Neural cell (in vitro differentiated cells): ENCODE data around the gene TMCO4. TPM values are rescaled to one million over a fixed set of nuclear protein-coding genes. Genes with fewer than 3 reads are reported as not detected.

ENCODE experiments used
- H2AFZ ChIP-seq: fragments of 200-600, 300-800 bp; sonication (generic), shearing (Covaris generic); 2 replicates; pipeline ENCODE4 v1.6.0; 2014; ENCODE audit warnings: low read depth, mild to moderate bottlenecking, antibody characterized with exemption, low read length, moderate library complexity
- H3F3A ChIP-seq: fragments of 200-600 bp; shearing (Covaris generic); 2 replicates; pipeline ENCODE4 v1.6.1; 2016; ENCODE audit warnings: mild to moderate bottlenecking, moderate library complexity, mixed read lengths, antibody characterized with exemption, low read length; ENCODE audit not compliant: insufficient read depth, poor library complexity, severe bottlenecking
- H3K27ac ChIP-seq: fragments of 200-600, 300-800 bp; sonication (generic), shearing (Covaris generic); 2 replicates; pipeline ENCODE4 v1.5.1; 2014; ENCODE audit warnings: mild to moderate bottlenecking, low read length, moderate library complexity
- H3K27me3 ChIP-seq: fragments of 300-800, 200-600 bp; sonication (generic), shearing (Covaris generic); 2 replicates; pipeline ENCODE4 v1.6.0; 2014; ENCODE audit warnings: mild to moderate bottlenecking, low read depth, low read length, moderate library complexity; ENCODE audit not compliant: insufficient read depth
- H3K36me3 ChIP-seq: fragments of 300-800, 200-600 bp; sonication (generic), shearing (Covaris generic); 2 replicates; pipeline ENCODE4 v1.5.1; 2014; ENCODE audit warnings: mild to moderate bottlenecking, antibody characterized with exemption, low read length, moderate library complexity; ENCODE audit not compliant: insufficient read depth
- H3K4me2 ChIP-seq: fragments of 300-800, 200-600 bp; sonication (generic), shearing (Covaris generic); 2 replicates; pipeline ENCODE4 v1.6.0; 2014; ENCODE audit warnings: mild to moderate bottlenecking, low read length
- H3K4me3 ChIP-seq: fragments of 300-800, 200-600 bp; sonication (generic), shearing (Covaris generic); 2 replicates; pipeline ENCODE4 v1.5.1; 2014; ENCODE audit warnings: mild to moderate bottlenecking, low read length, moderate library complexity
- H3K79me2 ChIP-seq: fragments of 200-600 bp; shearing (Covaris generic); replicated peaks from 2 replicates; pipeline ENCODE4 v1.6.0; 2014; ENCODE audit warnings: mild to moderate bottlenecking, low read length, moderate library complexity; ENCODE audit not compliant: insufficient read depth
- H3K9ac ChIP-seq: fragments of 300-800, 200-600 bp; sonication (generic), shearing (Covaris generic); 2 replicates; pipeline ENCODE4 v1.6.1; 2016; ENCODE audit warnings: mild to moderate bottlenecking, low read length, mixed read lengths
- H3K9me2 ChIP-seq: fragments of 200-600 bp; shearing (Covaris generic); 2 replicates; pipeline ENCODE4 v1.6.1; 2016; ENCODE audit warnings: mild to moderate bottlenecking, low read length, mixed read lengths; ENCODE audit not compliant: insufficient read depth
- H3K9me3 ChIP-seq: fragments of 200-600, 300-800 bp; sonication (generic), shearing (Covaris generic); 2 replicates; pipeline ENCODE4 v1.6.1; 2016; ENCODE audit warnings: mild to moderate bottlenecking, mixed run types, low read length, moderate library complexity, mixed read lengths
- H4K20me1 ChIP-seq: fragments of 200-600 bp; shearing (Covaris generic); 2 replicates; pipeline ENCODE4 v1.6.1; 2016; ENCODE audit warnings: mild to moderate bottlenecking, mixed run types; ENCODE audit not compliant: insufficient read depth
- EP300 ChIP-seq: fragments of 450-650 bp; conservative IDR thresholded peaks from 2 replicates; pipeline ENCODE4 v1.6.1; 2014; ENCODE audit warnings: antibody characterized with exemption, mild to moderate bottlenecking, moderate library complexity; ENCODE audit not compliant: poor library complexity, severe bottlenecking
- EZH2 ChIP-seq: fragments of 200-600, 300-800 bp; shearing (Covaris generic), sonication (generic); IDR thresholded peaks from 2 replicates; pipeline ENCODE4 v1.6.1; 2014; ENCODE audit warnings: antibody characterized with exemption, low read length, borderline replicate concordance, mild to moderate bottlenecking; ENCODE audit not compliant: insufficient read depth, poor library complexity, severe bottlenecking
- MXI1 ChIP-seq: fragments of 450-650 bp; conservative IDR thresholded peaks from 2 replicates; pipeline ENCODE4 v1.6.1; 2014; ENCODE audit warnings: antibody characterized with exemption, mild to moderate bottlenecking; ENCODE audit not compliant: poor library complexity, severe bottlenecking
- POLR2AphosphoS5 ChIP-seq: IDR thresholded peaks from 2 replicates; pipeline ENCODE4 v1.6.1; 2012
- RAD21 ChIP-seq: fragments of 450-650 bp; conservative IDR thresholded peaks from 2 replicates; pipeline ENCODE4 v1.6.1; 2014; ENCODE audit warnings: antibody characterized with exemption, mild to moderate bottlenecking, moderate library complexity
- SMC3 ChIP-seq: fragments of 450-650 bp; conservative IDR thresholded peaks from 2 replicates; pipeline ENCODE4 v1.6.1; 2014; ENCODE audit warnings: antibody characterized with exemption, mild to moderate bottlenecking, moderate library complexity; ENCODE audit not compliant: poor library complexity
- TAF1 ChIP-seq: IDR thresholded peaks from 2 replicates; pipeline ENCODE4 v1.6.1; 2012; ENCODE audit warnings: low read depth
- polyA plus RNA-seq: library from polyadenylated mRNA; depleted of rRNA; stranded (reverse); fragments of >200 nt; gene quantifications from 2 replicates; pipeline ENCODE4 v1.2.3, GENCODE V29; 2014
- TF ChIP-seq, protein P1 (sequence below): fragments of 450-650 bp; IDR thresholded peaks from 2 replicates; pipeline ENCODE4 v1.5.1; 2014; ENCODE audit warnings: antibody characterized with exemption, mild to moderate bottlenecking, moderate library complexity; ENCODE audit not compliant: poor library complexity, severe bottlenecking
- TF ChIP-seq, protein P2 (sequence below): IDR thresholded peaks from 2 replicates; pipeline ENCODE4 v1.6.1; 2012; ENCODE audit warnings: borderline replicate concordance

TMCO4 gene
- polyA plus RNA-seq, 1 donor from 2014 or later, result not detected

DNA sequence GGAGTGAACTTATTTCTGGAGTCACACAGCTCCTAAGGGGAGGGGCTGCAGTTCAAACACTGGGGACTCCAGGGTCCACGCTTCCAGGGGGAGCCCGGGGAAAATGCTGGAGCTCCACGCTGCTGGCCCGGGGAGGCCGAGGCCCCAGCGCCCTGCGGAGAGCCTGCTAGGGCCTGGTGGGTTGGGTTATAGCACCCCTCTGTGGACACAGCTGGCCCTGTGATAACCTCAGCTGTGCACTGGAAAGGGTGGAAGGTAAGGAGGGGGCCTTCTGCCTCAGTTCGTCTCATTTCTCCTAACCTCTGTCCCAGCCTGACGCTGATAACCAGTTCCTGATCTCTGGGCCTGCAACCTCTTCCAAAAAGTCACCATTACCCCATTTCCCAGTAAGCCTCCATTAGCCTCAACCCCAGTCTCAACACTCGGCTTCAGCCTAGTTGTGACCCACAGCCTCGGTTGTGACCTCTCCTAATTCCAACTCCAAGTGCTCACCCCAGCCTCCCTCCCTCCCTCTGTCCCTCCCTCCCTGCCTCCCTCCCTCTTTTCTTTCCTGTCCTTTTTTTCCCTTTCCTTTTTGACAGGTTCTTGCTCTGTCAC lies 148.5 kb downstream of the TMCO4 start:
- Histone ChIP-seq H3K9ac (no peak overlapping the region), H3K27ac (no peak overlapping the region), H3K9me3 (no peaks in the 10 kb centered on the region), H3K4me2 (no peak overlapping the region), H3F3A (no peaks in the 10 kb centered on the region), H3K4me3 (no peak overlapping the region), H3K9me2 (no peaks in the 10 kb centered on the region), H3K36me3 (no peaks in the 10 kb centered on the region), H4K20me1 (no peaks in the 10 kb centered on the region), H3K79me2 (no peaks in the 10 kb centered on the region), H3K27me3 (no peaks in the 10 kb centered on the region), H2AFZ (no peak overlapping the region)
- TF ChIP-seq TAF1 (no peak), MXI1 (no peak), EP300 (no peak), POLR2AphosphoS5 (no peak), SMC3 (peak; percentile 80), RAD21 (peak; percentile 85), EZH2 (no peak)
- TF ChIP-seq, protein P1, sequence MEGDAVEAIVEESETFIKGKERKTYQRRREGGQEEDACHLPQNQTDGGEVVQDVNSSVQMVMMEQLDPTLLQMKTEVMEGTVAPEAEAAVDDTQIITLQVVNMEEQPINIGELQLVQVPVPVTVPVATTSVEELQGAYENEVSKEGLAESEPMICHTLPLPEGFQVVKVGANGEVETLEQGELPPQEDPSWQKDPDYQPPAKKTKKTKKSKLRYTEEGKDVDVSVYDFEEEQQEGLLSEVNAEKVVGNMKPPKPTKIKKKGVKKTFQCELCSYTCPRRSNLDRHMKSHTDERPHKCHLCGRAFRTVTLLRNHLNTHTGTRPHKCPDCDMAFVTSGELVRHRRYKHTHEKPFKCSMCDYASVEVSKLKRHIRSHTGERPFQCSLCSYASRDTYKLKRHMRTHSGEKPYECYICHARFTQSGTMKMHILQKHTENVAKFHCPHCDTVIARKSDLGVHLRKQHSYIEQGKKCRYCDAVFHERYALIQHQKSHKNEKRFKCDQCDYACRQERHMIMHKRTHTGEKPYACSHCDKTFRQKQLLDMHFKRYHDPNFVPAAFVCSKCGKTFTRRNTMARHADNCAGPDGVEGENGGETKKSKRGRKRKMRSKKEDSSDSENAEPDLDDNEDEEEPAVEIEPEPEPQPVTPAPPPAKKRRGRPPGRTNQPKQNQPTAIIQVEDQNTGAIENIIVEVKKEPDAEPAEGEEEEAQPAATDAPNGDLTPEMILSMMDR, result peak; percentile 81
- TF ChIP-seq, protein P2, sequence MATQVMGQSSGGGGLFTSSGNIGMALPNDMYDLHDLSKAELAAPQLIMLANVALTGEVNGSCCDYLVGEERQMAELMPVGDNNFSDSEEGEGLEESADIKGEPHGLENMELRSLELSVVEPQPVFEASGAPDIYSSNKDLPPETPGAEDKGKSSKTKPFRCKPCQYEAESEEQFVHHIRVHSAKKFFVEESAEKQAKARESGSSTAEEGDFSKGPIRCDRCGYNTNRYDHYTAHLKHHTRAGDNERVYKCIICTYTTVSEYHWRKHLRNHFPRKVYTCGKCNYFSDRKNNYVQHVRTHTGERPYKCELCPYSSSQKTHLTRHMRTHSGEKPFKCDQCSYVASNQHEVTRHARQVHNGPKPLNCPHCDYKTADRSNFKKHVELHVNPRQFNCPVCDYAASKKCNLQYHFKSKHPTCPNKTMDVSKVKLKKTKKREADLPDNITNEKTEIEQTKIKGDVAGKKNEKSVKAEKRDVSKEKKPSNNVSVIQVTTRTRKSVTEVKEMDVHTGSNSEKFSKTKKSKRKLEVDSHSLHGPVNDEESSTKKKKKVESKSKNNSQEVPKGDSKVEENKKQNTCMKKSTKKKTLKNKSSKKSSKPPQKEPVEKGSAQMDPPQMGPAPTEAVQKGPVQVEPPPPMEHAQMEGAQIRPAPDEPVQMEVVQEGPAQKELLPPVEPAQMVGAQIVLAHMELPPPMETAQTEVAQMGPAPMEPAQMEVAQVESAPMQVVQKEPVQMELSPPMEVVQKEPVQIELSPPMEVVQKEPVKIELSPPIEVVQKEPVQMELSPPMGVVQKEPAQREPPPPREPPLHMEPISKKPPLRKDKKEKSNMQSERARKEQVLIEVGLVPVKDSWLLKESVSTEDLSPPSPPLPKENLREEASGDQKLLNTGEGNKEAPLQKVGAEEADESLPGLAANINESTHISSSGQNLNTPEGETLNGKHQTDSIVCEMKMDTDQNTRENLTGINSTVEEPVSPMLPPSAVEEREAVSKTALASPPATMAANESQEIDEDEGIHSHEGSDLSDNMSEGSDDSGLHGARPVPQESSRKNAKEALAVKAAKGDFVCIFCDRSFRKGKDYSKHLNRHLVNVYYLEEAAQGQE, result no peak

DNA sequence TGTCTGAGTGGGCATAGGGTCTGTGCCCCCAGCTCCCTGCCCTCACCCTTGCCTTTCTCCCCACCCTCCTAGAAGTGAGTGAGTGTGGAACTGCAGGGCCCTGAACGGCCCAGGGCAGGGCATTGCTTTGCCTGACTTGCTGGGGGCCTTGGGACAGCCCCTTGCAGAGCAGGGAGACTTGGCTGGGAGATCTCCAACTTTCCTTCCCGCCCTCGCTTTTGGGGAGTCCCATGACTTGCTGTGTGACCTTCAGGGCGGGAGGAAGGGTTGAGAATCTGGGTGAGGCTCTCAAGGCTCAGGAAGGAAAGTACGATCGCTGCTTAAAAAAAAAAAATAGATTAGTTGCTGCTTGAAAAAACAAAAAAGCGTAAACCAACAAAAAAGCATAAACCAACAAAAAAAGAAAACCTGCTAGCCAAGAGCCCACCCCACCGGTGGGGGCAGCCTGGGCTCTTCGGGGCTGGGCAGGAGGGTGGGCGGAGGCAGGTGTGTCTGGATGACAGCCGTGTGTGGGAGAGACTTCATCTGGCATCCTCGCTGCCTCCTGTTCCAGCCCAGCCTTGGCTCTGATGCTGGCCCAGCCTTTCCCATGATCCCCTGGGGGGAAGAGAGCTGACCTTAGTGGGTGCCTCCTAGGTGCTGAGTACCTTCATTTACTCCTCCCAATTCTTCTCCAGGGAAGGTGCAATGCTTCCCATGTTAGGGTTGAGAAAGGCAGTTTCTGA lies 149.1 kb downstream of the TMCO4 start:
- Histone ChIP-seq H3K36me3 (no peaks in the 10 kb centered on the region), H3K27me3 (peaks cover 5% of the 10 kb centered on the region), H3K9me3 (no peaks in the 10 kb centered on the region), H3K79me2 (no peaks in the 10 kb centered on the region), H3F3A (no peaks in the 10 kb centered on the region), H2AFZ (no peak overlapping the region), H3K4me3 (no peak overlapping the region), H3K27ac (no peak overlapping the region), H3K9me2 (no peaks in the 10 kb centered on the region), H3K9ac (no peak overlapping the region), H3K4me2 (no peak overlapping the region), H4K20me1 (no peaks in the 10 kb centered on the region)
- TF ChIP-seq RAD21 (no peak), POLR2AphosphoS5 (no peak), SMC3 (no peak), TAF1 (no peak), EP300 (no peak), EZH2 (no peak), MXI1 (no peak)
- TF ChIP-seq, protein P1, result no peak
- TF ChIP-seq, protein P2, result no peak
